Activated CD4-positive, alpha-beta memory T cell treated with anti-CD3 and anti-CD28 coated beads for 36 hours (primary cell): Measurements from ENCODE around the gene RAB44. TPM values are rescaled to one million over a fixed set of nuclear protein-coding genes. Genes with fewer than 3 reads are reported as not detected.
"Not testable (repeated sequence)": the region's sequence is repeated elsewhere in the genome, so short reads cannot be mapped to it uniquely, and the experiment has no call there.

Experiments used
- CTCF ChIA-PET: fragments of 350-600 bp; sonication (Branson Sonifier 250); formaldehyde crosslinking; loops from one replicate; lab custom pipeline; 2021; ENCODE audit warnings: antibody characterized with exemption, inconsistent platforms; lab: Charles Lee
- POLR2A ChIA-PET: fragments of 350-600 bp; sonication (Branson Sonifier 250); formaldehyde crosslinking; loops from one replicate; lab custom pipeline; 2021; ENCODE audit warnings: antibody characterized with exemption; lab: Charles Lee
- DNase-seq: peaks from one replicate; pipeline ENCODE4 v3.0.0-alpha.2; 2020
- H3K27ac Mint-ChIP-seq: one replicate; pipeline ENCODE4 v1.8.0; 2021; ENCODE audit warnings: mixed read lengths
- H3K27me3 Mint-ChIP-seq: one replicate; pipeline ENCODE4 v1.8.0; 2021; ENCODE audit warnings: mixed read lengths
- H3K36me3 Mint-ChIP-seq: one replicate; pipeline ENCODE4 v1.8.0; 2021; ENCODE audit warnings: mixed read lengths
- H3K4me1 Mint-ChIP-seq: one replicate; pipeline ENCODE4 v1.8.0; 2021; ENCODE audit warnings: low read depth, mixed read lengths
- H3K4me3 Mint-ChIP-seq: one replicate; pipeline ENCODE4 v1.8.0; 2021; ENCODE audit warnings: mild to moderate bottlenecking, mixed read lengths
- H3K9me3 Mint-ChIP-seq: one replicate; pipeline ENCODE4 v1.8.0; 2021; ENCODE audit warnings: mixed read lengths
- intact Hi-C: fragments of 100-400 bp; cut with micrococcal nuclease; formaldehyde crosslinking; loops from one replicate; pipeline ENCODE4 v1.15.1; 2023
- total RNA-seq, 2 experiments: library from RNA; stranded (reverse); gene quantifications; one replicate each; pipeline ENCODE4 v1.2.3, GENCODE V29; 2021

The RAB44 gene
- total RNA-seq, 2 experiments from 2014 or later: 0.05 TPM

GRCh38 chr6:36703081-36703606 lies 5.5 kb downstream of the RAB44 start:
- Mint-ChIP-seq H3K36me3 (no peaks in the 10 kb centered on the region), H3K27ac (no peak overlapping the region)
- POLR2A ChIA-PET: no interaction called here

GRCh38 chr6:36703982-36704381 lies 6.4 kb downstream of the RAB44 start:
- Mint-ChIP-seq H3K36me3 (no peaks in the 10 kb centered on the region), H3K27me3 (no peaks in the 10 kb centered on the region), H3K27ac (no peak overlapping the region), H3K4me3 (no peak overlapping the region), H3K9me3 (no peaks in the 10 kb centered on the region), H3K4me1 (no peaks in the 10 kb centered on the region)
- CTCF ChIA-PET: interaction anchor here (2.3 kb wide), 1 partner anchor 55 kb away, joined by 7 read pairs; no protein-coding TSS in a partner anchor
- POLR2A ChIA-PET: no interaction called here
- DNase-seq: no peak
- intact Hi-C loops: no loop called here

More at GRCh38 chr6:36703081-36703606, 5.5 kb downstream of the RAB44 start:
- Mint-ChIP-seq H3K4me1 (no peaks in the 10 kb centered on the region), H3K27me3 (no peaks in the 10 kb centered on the region), H3K9me3 (no peaks in the 10 kb centered on the region), H3K4me3 (no peak overlapping the region)
- intact Hi-C loops: no loop called here
- DNase-seq: no peak
- CTCF ChIA-PET: no interaction called here

- H3K36me3 Mint-ChIP-seq, H3K4me1 Mint-ChIP-seq, POLR2A ChIA-PET, H3K4me3 Mint-ChIP-seq, H3K27ac Mint-ChIP-seq, H3K27me3 Mint-ChIP-seq, H3K9me3 Mint-ChIP-seq, DNase-seq, intact Hi-C loops: not testable (repeated sequence)
- CTCF ChIA-PET: interaction anchor here (0.7 to 2.3 kb wide), 2 partner anchors 24 to 54 kb away, joined by 3 to 7 read pairs; no protein-coding TSS in a partner anchor
Measured at GRCh38 chr6:36704961-36705577, 7.4 kb downstream of the RAB44 start.

- Mint-ChIP-seq H3K9me3 (no peaks in the 10 kb centered on the region), H3K4me3 (no peak overlapping the region), H3K27ac (no peak overlapping the region), H3K27me3 (no peaks in the 10 kb centered on the region), H3K36me3 (no peaks in the 10 kb centered on the region), H3K4me1 (no peaks in the 10 kb centered on the region)
- POLR2A ChIA-PET: no interaction called here
- no peak for DNase-seq
- intact Hi-C loops: no loop called here
- CTCF ChIA-PET: interaction anchor here (0.6 to 2.3 kb wide), 2 partner anchors 53 to 500 kb away, joined by 3 to 7 read pairs; no protein-coding TSS in a partner anchor
Measured at GRCh38 chr6:36706339-36706738, 8.7 kb downstream of the RAB44 start.

- ChIA-PET POLR2A (interaction anchor here (0.7 kb wide), 1 partner anchor 29 kb away, joined by 3 read pairs; no protein-coding TSS in a partner anchor), CTCF (interaction anchor here (1.6 kb wide), 1 partner anchor 410 kb away, joined by 3 read pairs; no protein-coding TSS in a partner anchor)
- Mint-ChIP-seq H3K27me3 (no peaks in the 10 kb centered on the region), H3K27ac (no peak overlapping the region), H3K4me3 (no peak overlapping the region), H3K9me3 (no peaks in the 10 kb centered on the region), H3K4me1 (peaks cover 4% of the 10 kb centered on the region), H3K36me3 (no peaks in the 10 kb centered on the region)
- DNase-seq: no peak
- intact Hi-C loops: no loop called here
Measured at GRCh38 chr6:36712816-36713215, 15.2 kb downstream of the RAB44 start.

- intact Hi-C loops: no loop called here
- Mint-ChIP-seq H3K9me3 (no peaks in the 10 kb centered on the region), H3K27ac (no peak overlapping the region), H3K4me1 (peaks cover 4% of the 10 kb centered on the region), H3K36me3 (no peaks in the 10 kb centered on the region), H3K27me3 (no peaks in the 10 kb centered on the region), H3K4me3 (no peak overlapping the region)
- no peak for DNase-seq
- CTCF ChIA-PET: no interaction called here
- POLR2A ChIA-PET: no interaction called here
Measured at GRCh38 chr6:36713846-36714245, 16.2 kb downstream of the RAB44 start.

- no peaks in the 10 kb centered on the region for H3K36me3 Mint-ChIP-seq
- intact Hi-C loops: no loop called here
- H3K9me3 Mint-ChIP-seq: no peaks in the 10 kb centered on the region
- CTCF ChIA-PET: no interaction called here
- H3K4me1 Mint-ChIP-seq: peaks cover 4% of the 10 kb centered on the region
- POLR2A ChIA-PET: no interaction called here
- no peak overlapping the region for H3K4me3 Mint-ChIP-seq
- no peak for DNase-seq
- no peak overlapping the region for H3K27ac Mint-ChIP-seq
- H3K27me3 Mint-ChIP-seq: no peaks in the 10 kb centered on the region
Measured at GRCh38 chr6:36714511-36714910, 16.9 kb downstream of the RAB44 start.

GRCh38 chr6:36715469-36715868 lies 17.8 kb downstream of the RAB44 start:
- ChIA-PET CTCF (interaction anchor here (0.5 to 1.6 kb wide), 3 partner anchors 35 to 101 kb away, joined by 3 to 6 read pairs (median 4); no protein-coding TSS in a partner anchor), POLR2A (no interaction called here)
- intact Hi-C loops: no loop called here
- DNase-seq: no peak
- no peaks in the 10 kb centered on the region for H3K36me3 Mint-ChIP-seq
- H3K4me1 Mint-ChIP-seq: peaks cover 4% of the 10 kb centered on the region
- no peak overlapping the region for H3K4me3 Mint-ChIP-seq
- no peaks in the 10 kb centered on the region for H3K27me3 Mint-ChIP-seq
- H3K9me3 Mint-ChIP-seq: no peaks in the 10 kb centered on the region
- no peak overlapping the region for H3K27ac Mint-ChIP-seq

GRCh38 chr6:36716476-36717093 lies 19.0 kb downstream of the RAB44 start:
- H3K36me3 Mint-ChIP-seq: no peaks in the 10 kb centered on the region
- CTCF ChIA-PET: interaction anchor here (1.6 kb wide), 1 partner anchor 49 kb away, joined by 6 read pairs; no protein-coding TSS in a partner anchor
- no peaks in the 10 kb centered on the region for H3K9me3 Mint-ChIP-seq
- POLR2A ChIA-PET: no interaction called here
- H3K27ac Mint-ChIP-seq: no peak overlapping the region
- H3K4me1 Mint-ChIP-seq: peaks cover 4% of the 10 kb centered on the region
- H3K4me3 Mint-ChIP-seq: no peak overlapping the region
- no peak for DNase-seq
- no peaks in the 10 kb centered on the region for H3K27me3 Mint-ChIP-seq
- intact Hi-C loops: no loop called here

GRCh38 chr6:36717231-36717825 lies 19.7 kb downstream of the RAB44 start:
- H3K27ac Mint-ChIP-seq: no peak overlapping the region
- ChIA-PET CTCF (interaction anchor here (1.6 kb wide), 1 partner anchor 49 kb away, joined by 6 read pairs; no protein-coding TSS in a partner anchor), POLR2A (no interaction called here)
- H3K27me3 Mint-ChIP-seq: no peaks in the 10 kb centered on the region
- no peak for DNase-seq
- no peaks in the 10 kb centered on the region for H3K36me3 Mint-ChIP-seq
- H3K9me3 Mint-ChIP-seq: no peaks in the 10 kb centered on the region
- intact Hi-C loops: no loop called here
- H3K4me3 Mint-ChIP-seq: no peak overlapping the region
- H3K4me1 Mint-ChIP-seq: peaks cover 4% of the 10 kb centered on the region

- Mint-ChIP-seq H3K4me1 (no peaks in the 10 kb centered on the region), H3K27me3 (no peaks in the 10 kb centered on the region), H3K36me3 (no peaks in the 10 kb centered on the region), H3K9me3 (no peaks in the 10 kb centered on the region), H3K4me3 (no peak overlapping the region), H3K27ac (no peak overlapping the region)
- POLR2A ChIA-PET: interaction anchor here (0.7 kb wide), 1 partner anchor 356 kb away, joined by 4 read pairs; no protein-coding TSS in a partner anchor
- CTCF ChIA-PET: no interaction called here
- DNase-seq: no peak
- intact Hi-C loops: no loop called here
Measured at GRCh38 chr6:36717871-36718540, 20.4 kb downstream of the RAB44 start.
